Aorta (tissue), 5 donors: ENCODE measurements around the gene ZNF431. TPM values are rescaled to one million over a fixed set of nuclear protein-coding genes. Genes with fewer than 3 reads are reported as not detected.
"Not testable (repeated sequence)": the region's sequence is repeated elsewhere in the genome, so short reads cannot be mapped to it uniquely, and the experiment has no call there.

ENCODE experiments used
- ATAC-seq: fragments of 200-7000 bp; cut with Tn5 transposase; one replicate; pipeline ENCODE4 v1.9.1; 2022; ENCODE audit warnings: moderate library complexity; ENCODE audit not compliant: low FRiP score
- DNase-seq, 2 donors: peaks; one replicate each; pipeline ENCODE4 v3.0.0-alpha.2; 2020
- H3K27ac ChIP-seq, 2 donors: one replicate each; pipeline ENCODE4 v1.5.1; 2013; ENCODE audit warnings: low read length in 2 of 2, mild to moderate bottlenecking in 2 of 2, moderate library complexity in 2 of 2, control low read depth in 1 of 2, inconsistent platforms in 1 of 2, low read depth in 1 of 2
- H3K27me3 ChIP-seq, 2 donors: one replicate each; pipeline ENCODE4 v1.6.1; 2013; ENCODE audit warnings: control low read depth in 1 of 2, low read length in 1 of 2, mild to moderate bottlenecking in 1 of 2, moderate library complexity in 1 of 2; ENCODE audit not compliant: insufficient read depth in 2 of 2, control insufficient read depth in 1 of 2
- H3K36me3 ChIP-seq, 2 donors: one replicate each; pipeline ENCODE4 v1.6.1; 2013; ENCODE audit warnings: control low read depth in 1 of 2, low read length in 1 of 2, mild to moderate bottlenecking in 1 of 2; ENCODE audit not compliant: insufficient read depth in 2 of 2, control insufficient read depth in 1 of 2
- H3K4me1 ChIP-seq, 2 donors: one replicate each; pipeline ENCODE4 v1.6.1; 2013; ENCODE audit warnings: low read length in 2 of 2, control low read depth in 1 of 2, mild to moderate bottlenecking in 1 of 2, moderate library complexity in 1 of 2; ENCODE audit not compliant: insufficient read depth in 2 of 2, control insufficient read depth in 1 of 2
- H3K4me3 ChIP-seq, 2 donors: one replicate each; pipeline ENCODE4 v1.5.1; 2013; ENCODE audit warnings: low read length in 2 of 2, control low read depth in 1 of 2, mild to moderate bottlenecking in 1 of 2
- H3K9me3 ChIP-seq: one replicate; pipeline ENCODE4 v1.6.1; 2013; ENCODE audit warnings: mild to moderate bottlenecking, low read length; ENCODE audit not compliant: control insufficient read depth
- WGBS, 2 donors: extraction: QIAGEN DNeasy Blood & Tissue Kit; methylation state at CpG; one replicate each; pipeline ENCODE4 v1.1.7; 2013; 5-methylcytosine and 5-hydroxymethylcytosine counted together
- intact Hi-C, 2 donors: fragments of 100-400 bp; cut with DNase I; formaldehyde crosslinking; loops; one replicate each; pipeline versions ENCODE4 v1.14.2 to v1.15.0; 2022
- polyA plus RNA-seq, 2 donors: library from polyadenylated mRNA; stranded (reverse); fragments of 200-250 nt; gene quantifications; one replicate each; pipeline ENCODE4 v1.2.3, GENCODE V29; 2013
- total RNA-seq, 2 donors: library from RNA; stranded (reverse); fragmentation: NEBNext Ultra II Directional; extraction: Animal tissue kit (Norgen Biotek cat#: 25700); gene quantifications; one replicate each; pipeline ENCODE4 v1.2.1, GENCODE V29; 2021
- donor health status: healthy with polysubstance abuse.
- donor health status: Bipolar disorder and iron deficiency.
- donor health status: DM: no; HTN: no; CAD: no.
- donor health status: DM: no; HTN: no; CAD: no.
- donor health status: DM: yes; HTN: yes; CAD: no.

ZNF431 gene
- total and polyA plus RNA-seq, 4 donors, result 3.1 to 20.2 (median 8.3) TPM

GRCh38 chr19:21135433-21135832, 6.4 kb upstream of the ZNF431 start:
- H3K9me3 ChIP-seq, result peaks cover under 1% of the 10 kb centered on the region
- ATAC-seq (no peak), DNase-seq (no peak)
- no peak overlapping the region for H3K4me3 ChIP-seq
- WGBS, 2 donors, result 76 to 80% methylated on average over 8 of the region's 8 CpGs
- intact Hi-C loops, result no loop called here
- no peaks in the 10 kb centered on the region for H3K27me3 ChIP-seq
- H3K36me3 ChIP-seq, result no peaks in the 10 kb centered on the region
- H3K27ac ChIP-seq, result no peak overlapping the region
- H3K4me1 ChIP-seq, result no peaks in the 10 kb centered on the region

GRCh38 chr19:21138130-21138529, 3.7 kb upstream of the ZNF431 start:
- Histone ChIP-seq H3K27me3 (no peaks in the 10 kb centered on the region), H3K4me3 (no peak overlapping the region), H3K27ac (no peak overlapping the region), H3K4me1 (no peaks in the 10 kb centered on the region), H3K9me3 (no peaks in the 10 kb centered on the region), H3K36me3 (no peaks in the 10 kb centered on the region)
- DNase-seq (no peak), ATAC-seq (no peak)
- intact Hi-C loops, result no loop called here

GRCh38 chr19:21141006-21141405, 834 bp upstream of the ZNF431 start:
- intact Hi-C loops, result loop anchor here in 1 of 2 donors (5.0 kb wide), 1 partner anchor 119 kb away; the partner anchor contains the start of gene ZNF430
- not testable (repeated sequence) for DNase-seq, ATAC-seq, H3K27me3 ChIP-seq, H3K4me3 ChIP-seq, H3K36me3 ChIP-seq, H3K27ac ChIP-seq, H3K9me3 ChIP-seq, H3K4me1 ChIP-seq
- 88 to 92% methylated on average over 1 of the region's 1 CpG for WGBS, 2 donors

- H3K27ac ChIP-seq, result no peak overlapping the region
- H3K36me3 ChIP-seq, result peaks cover 0 to 4% of the 10 kb centered on the region in 2 donors
- DNase-seq, result no peak
- no peak overlapping the region for H3K4me3 ChIP-seq
- intact Hi-C loops, result loop anchor here in 1 of 2 donors (5.0 kb wide), 1 partner anchor 121 kb away; the partner anchor contains the start of gene ZNF430
- H3K4me1 ChIP-seq, result no peaks in the 10 kb centered on the region
- no peaks in the 10 kb centered on the region for H3K9me3 ChIP-seq
- no peaks in the 10 kb centered on the region for H3K27me3 ChIP-seq
- no peak for ATAC-seq
- 89 to 90% methylated on average over 5 of the region's 5 CpGs for WGBS, 2 donors
Observed at GRCh38 chr19:21143428-21143827, 1.6 kb downstream of the ZNF431 start.

- DNase-seq, result no peak
- no peak for ATAC-seq
- no peaks in the 10 kb centered on the region for H3K4me1 ChIP-seq
- no peaks in the 10 kb centered on the region for H3K27me3 ChIP-seq
- peaks cover 0 to 4% of the 10 kb centered on the region in 2 donors for H3K36me3 ChIP-seq
- no peak overlapping the region for H3K4me3 ChIP-seq
- H3K27ac ChIP-seq, result no peak overlapping the region
- intact Hi-C loops, result loop anchor here in 1 of 2 donors (5.0 kb wide), 1 partner anchor 122 kb away; the partner anchor contains the start of gene ZNF430
- WGBS, 2 donors, result 96 to 99% methylated on average over 1 of the region's 1 CpG
- H3K9me3 ChIP-seq, result no peaks in the 10 kb centered on the region
Observed at GRCh38 chr19:21143854-21144253, 2.0 kb downstream of the ZNF431 start.

GRCh38 chr19:21147540-21147939, 5.7 kb downstream of the ZNF431 start:
- no peak for ATAC-seq
- peaks cover 0 to 4% of the 10 kb centered on the region in 2 donors for H3K36me3 ChIP-seq
- intact Hi-C loops, result no loop called here
- H3K27ac ChIP-seq, result no peak overlapping the region
- no peaks in the 10 kb centered on the region for H3K4me1 ChIP-seq
- no peak overlapping the region for H3K4me3 ChIP-seq
- DNase-seq, result no peak
- H3K27me3 ChIP-seq, result no peaks in the 10 kb centered on the region
- WGBS, 2 donors, result 85 to 93% methylated on average over 1 of the region's 1 CpG
- no peaks in the 10 kb centered on the region for H3K9me3 ChIP-seq

- ATAC-seq (no peak), DNase-seq (no peak)
- intact Hi-C loops, result no loop called here
- Histone ChIP-seq H3K27ac (no peak overlapping the region), H3K36me3 (peaks cover 0 to 7% of the 10 kb centered on the region in 2 donors), H3K4me1 (no peaks in the 10 kb centered on the region), H3K27me3 (no peaks in the 10 kb centered on the region), H3K9me3 (no peaks in the 10 kb centered on the region), H3K4me3 (no peak overlapping the region)
Observed at GRCh38 chr19:21148681-21149080, 6.8 kb downstream of the ZNF431 start.

- intact Hi-C loops, result no loop called here
- ATAC-seq (no peak), DNase-seq (no peak)
- WGBS, 2 donors, result 91 to 97% methylated on average over 6 of the region's 6 CpGs
- H3K27me3 ChIP-seq, result no peaks in the 10 kb centered on the region
- no peak overlapping the region for H3K27ac ChIP-seq
- no peak overlapping the region for H3K4me3 ChIP-seq
- H3K4me1 ChIP-seq, result no peaks in the 10 kb centered on the region
- peaks cover 0 to 7% of the 10 kb centered on the region in 2 donors for H3K36me3 ChIP-seq
- H3K9me3 ChIP-seq, result no peaks in the 10 kb centered on the region
Observed at GRCh38 chr19:21149877-21150276, 8.0 kb downstream of the ZNF431 start.

- Histone ChIP-seq H3K9me3 (no peaks in the 10 kb centered on the region), H3K4me1 (no peaks in the 10 kb centered on the region), H3K4me3 (no peak overlapping the region), H3K27ac (no peak overlapping the region), H3K36me3 (peaks cover 3% of the 10 kb centered on the region in 2 donors), H3K27me3 (no peaks in the 10 kb centered on the region)
- intact Hi-C loops, result no loop called here
- DNase-seq (no peak), ATAC-seq (no peak)
- WGBS, 2 donors, result 99 to 100% methylated on average over 1 of the region's 1 CpG
Observed at GRCh38 chr19:21151460-21151859, 9.6 kb downstream of the ZNF431 start.
